Non-pigmented ciliary epithelial cell (primary cell): Measurements from ENCODE around the gene PAX6.

Experiments used
- DNase-seq: peaks from one replicate; pipeline ENCODE4 v3.0.0-alpha.2; 2010; ENCODE audit warnings: low read depth

Gene PAX6

DNA sequence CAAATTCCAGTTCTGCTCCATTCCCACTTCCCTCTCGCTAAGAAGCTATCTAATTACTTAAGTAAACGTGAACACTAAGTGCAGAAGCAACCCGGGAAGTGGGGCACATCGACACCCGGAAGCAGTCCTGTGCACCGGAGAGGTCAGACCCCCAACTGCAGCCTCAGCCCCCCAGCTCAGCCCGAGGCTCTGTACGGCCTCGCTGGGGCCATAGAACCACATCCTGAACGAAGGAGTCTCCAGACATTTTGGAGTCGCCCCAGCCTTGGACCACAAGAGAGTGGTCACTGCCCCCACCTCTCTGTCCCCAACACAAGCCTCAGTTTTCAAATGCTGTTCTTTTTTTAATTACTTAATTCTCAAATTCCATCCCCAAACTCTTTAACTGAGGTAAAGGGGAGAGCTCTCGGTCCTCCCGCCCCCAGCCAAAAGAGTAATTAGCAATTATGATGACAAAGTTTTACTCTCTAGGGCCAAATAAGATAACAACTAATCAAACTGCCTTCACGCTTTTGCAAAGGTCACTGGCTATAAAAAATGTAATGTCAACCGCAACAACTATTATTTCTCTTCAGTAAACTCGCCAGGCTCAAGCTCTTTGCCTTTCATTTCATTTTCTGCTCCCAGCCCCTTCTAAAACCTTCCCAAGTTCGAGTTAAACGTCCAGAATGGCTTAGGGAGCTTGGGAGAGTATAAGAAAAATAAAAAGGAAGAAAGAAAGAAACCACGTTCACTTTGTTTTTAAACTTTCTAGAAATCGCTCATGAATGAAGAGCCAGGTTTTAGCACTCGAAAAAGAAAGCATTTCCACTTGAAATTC is 2.2 kb downstream of the PAX6 start:
- DNase-seq = no peak

DNA sequence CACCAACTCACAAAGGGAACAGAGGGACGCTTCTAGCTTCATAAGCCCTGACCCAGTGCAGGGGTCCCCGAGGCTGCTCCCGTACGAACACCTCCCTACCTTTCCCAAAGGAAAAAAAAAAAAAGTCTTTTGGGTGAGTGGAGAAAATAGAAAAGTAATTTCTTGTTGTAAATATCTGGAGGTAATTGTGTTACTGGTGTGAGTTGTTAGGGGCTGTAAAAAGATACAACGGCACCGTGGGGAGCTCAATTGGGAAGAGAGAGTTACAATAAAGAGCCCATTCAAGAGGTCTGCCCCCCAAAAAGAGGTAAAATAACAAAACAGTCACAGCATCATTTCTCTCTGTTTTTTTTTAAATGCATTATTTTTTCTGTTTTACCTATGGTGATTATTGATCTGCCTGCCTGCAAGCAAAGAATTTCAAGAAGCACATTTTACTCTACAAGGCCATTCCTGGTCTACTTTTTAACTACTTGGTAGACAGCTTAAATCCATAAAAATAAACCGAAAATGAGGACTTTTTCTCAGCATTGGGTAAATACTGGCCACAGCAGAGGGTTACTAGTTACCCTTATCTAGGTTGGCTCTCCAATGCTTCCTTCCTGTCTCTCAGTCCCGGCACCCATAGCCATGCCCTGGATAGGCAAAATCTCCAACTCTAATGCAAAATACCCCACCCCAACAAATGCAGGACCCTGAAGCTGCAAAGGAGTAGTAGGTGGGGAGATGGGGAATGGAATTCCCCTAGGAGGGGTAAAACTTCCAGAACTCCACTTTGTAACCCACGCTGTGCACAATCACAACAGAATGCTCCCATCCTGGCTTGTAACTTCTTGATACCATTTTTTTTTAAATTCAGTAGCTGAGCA is 3.1 kb downstream of the PAX6 start:
- no peak for DNase-seq

DNA sequence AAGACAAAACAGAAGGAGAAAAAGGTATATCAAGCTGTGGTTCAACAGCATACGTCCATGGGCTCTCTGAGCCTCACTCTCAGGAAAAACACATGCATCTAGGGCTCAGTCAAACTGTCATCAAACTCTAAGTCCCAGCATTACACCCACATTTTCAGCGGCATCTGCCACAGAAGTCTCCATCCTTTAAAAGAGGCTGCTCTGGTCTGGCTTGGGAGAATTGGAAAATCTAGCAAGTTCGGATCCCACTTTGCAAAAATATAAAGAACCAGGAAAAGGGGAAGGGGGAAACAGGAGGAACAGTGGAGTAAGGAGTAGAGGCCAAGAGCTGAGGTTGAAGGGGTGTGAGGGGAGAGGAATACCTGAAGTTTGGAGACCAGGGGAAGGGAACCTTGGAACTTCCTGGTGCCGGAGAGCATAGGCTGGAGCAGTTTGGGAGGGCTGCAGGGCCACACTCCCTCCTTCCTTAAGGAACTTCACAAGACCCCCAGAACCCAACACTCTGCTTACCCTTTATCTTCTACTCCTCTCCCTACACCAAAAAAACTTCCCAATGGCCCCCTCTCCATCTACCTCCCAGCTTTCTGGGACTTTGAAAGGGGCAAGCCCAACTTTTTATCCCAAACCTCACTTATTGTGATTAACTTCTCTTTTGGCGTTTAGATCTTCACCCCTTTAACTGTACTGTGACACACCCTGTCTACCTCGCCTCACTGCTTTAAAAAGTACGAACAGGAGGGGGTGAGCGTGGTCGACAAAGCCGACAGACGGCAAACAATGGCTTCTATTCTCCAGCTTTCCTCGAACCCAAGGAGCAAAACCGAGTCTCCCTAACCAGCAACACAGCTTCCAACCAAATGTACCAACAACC is 4.0 kb downstream of the PAX6 start:
- no peak for DNase-seq

DNA sequence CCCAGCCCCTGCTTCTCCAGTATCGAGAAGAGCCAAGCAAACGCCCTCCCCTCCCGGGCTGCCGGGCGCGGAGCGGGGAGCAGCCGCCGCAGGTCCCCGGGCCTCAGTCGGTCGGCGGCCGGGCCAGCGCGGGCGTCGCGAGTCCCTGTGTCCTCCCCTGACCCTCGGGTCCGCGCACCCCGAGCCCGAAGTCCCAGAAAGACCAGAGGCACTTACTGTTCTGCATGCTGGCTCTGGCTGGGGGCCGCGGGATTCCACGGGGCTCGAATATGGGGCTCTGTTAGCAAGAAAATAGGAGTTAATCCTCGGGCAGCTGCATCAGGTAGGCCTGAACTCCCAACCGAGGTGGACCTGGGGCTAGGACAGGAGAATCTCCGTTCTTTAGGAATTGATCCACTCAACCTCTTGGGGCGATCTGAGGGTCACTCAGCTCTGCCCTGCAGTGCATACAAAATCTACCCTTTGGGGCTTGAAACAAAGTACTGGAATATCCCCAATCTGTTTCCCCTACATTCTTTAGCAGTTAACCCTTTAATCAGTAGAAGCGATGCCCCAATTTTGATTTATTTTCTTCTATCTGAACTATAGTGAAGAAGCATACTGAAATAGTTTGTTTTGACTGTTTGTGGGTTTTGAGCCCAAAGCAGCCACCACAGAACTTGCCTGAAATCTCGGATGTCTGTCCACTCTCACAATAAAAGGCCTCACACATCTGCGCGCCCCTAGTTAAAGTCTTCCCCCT is 4.8 kb downstream of the PAX6 start:
- DNase-seq = no peak

DNA sequence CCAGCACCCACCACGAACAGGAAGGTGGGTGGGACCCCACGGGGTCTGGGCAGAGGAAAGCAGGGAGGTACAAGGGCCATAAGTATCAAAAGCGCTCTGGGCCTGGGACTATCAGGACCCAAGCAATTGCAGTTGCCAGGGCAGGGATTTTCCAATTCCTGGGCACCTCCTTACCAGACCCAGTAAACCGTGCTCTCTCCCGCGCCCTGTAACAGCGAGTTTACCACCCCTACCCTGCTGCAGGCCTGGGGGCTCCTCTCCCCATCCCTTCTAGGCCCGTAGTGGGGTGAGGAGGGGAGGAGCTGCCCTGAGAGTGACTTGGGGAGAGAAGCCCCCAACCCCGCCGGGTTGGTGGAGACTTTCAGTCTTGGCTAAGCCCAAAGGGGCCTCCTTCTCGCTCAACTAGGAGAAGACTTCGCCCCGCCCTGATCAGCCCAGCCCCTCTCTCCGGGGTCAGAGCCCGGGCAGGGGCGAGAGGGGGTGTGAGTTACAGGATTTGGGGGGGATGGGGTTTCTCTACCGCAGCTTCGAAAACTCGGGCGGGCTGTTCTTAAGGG is 5.4 kb downstream of the PAX6 start:
- DNase-seq = no peak

DNA sequence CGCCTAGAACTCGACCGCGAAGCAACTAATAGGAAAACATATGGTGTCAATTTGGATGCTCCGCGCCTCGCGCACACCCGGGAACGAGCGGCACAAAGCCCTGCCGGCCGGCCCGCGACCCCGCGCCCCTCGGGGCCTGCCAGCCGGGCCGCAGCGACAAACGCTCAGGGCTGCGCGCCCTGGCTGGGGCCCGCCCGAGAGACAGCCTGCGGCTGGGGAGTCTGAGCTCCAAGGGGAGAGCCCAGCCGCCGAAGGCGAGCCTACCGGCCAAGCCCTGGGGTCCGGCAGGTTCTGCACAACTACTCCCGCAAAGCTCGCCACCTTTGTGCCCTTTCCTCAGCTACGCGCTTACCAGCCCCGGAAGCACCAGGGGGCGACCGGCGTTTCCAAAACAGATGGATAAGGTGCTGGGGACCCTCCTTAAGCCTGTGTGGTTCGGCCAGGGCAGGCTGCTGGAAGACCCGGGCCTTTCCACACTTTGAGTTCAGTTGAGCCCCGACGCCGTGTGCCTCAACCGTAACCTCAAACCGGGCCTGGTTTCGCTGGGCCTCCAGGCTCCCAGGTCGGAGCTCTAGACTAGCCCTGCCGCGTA is 6.0 kb downstream of the PAX6 start:
- no peak for DNase-seq

DNA sequence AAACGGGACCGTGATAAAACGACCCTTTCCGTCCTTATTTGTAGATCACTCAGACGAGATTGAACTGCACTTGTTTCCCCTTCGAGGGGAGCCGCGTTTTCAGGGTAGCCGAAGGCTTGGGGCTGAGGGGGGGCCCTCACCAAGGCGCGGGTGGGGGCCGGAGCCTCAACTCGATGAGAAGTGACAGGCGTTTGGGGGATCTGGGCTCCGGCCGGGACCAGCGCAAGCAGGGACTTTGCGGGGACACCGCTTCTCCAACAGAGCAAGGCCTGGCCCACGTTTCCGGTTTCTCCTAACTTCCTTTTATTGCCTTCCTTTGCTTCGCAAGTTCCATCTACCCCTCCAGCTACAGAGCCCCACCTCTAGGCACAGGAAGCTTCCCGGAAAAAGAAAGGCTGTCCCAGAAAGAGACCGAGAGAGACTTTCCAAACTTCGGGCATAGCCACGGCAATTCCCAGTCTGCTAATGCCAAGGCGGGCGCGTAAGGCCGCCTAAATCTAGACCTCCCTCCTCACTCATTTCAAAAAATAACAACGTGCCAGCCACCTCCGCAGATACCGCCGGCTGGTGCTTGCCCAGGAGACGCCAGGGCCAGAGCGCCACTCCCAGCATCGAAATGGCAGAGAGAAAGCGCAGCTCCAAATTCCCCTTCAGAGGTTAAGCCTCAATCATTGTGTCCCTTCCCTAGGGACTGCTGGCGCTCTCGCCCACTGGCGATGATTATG is 6.6 kb downstream of the PAX6 start:
- no peak for DNase-seq

DNA sequence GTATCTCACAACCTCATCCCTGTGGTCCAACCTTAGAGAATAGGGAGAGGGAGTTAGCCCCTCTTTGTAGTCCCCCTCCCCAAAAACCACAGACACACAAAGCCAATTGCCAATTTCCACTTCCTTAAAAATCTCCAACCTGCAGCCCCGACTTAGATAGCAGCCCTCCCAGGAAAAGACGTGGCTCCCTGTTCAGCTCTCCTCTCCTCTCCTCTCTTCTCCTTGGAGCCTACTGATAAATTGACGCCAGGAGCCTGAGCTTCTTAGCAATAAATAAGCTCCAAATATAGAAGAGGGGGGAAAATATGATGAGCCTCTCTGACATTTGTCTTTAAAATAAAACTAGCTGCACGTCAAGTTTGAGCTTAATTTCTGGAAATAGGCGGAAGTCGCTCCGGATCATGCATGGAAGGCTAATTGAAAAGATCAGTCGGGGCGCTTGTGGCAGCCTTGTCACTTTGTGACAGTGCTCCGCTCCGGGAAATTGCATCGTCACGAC is 7.3 kb downstream of the PAX6 start:
- no peak for DNase-seq

DNA sequence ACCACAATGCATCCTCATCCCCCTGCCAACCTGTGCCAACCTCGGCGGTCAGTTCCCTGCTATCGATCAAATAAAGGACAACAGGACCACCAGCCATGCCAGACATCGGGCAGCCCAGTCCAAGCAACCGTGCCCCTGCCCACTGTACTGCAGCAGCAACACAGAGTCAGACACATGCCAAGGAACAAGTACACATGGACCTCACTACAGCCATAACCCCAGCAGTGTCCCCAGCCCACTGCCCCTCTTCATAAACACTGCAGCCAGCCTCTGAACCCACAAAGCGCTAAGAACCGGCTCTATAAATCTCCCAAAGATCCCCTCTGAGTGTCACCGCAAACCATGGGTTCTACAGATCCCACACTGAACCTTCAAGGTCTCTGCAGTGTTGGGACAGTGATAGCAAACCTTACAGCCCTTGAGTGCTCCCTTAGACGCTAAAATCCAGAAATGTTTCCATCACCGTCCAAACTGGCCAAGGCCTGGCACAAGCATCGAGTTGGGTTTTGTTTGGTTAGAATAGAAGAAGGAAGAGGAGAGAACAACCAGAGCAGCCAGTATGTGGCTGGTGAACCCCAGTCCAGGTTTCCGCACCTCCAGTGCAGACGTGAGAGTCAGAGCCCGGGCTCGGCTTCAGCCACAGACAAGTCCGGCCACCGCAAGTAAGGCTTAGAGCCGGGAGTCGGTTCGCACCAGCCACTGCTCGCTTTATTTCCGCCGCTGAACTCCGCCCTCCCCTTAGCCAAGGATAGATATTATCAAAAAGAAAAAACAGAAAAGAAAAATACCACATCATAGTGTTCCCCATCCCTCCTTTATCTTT is 7.9 kb downstream of the PAX6 start:
- DNase-seq = no peak

DNA sequence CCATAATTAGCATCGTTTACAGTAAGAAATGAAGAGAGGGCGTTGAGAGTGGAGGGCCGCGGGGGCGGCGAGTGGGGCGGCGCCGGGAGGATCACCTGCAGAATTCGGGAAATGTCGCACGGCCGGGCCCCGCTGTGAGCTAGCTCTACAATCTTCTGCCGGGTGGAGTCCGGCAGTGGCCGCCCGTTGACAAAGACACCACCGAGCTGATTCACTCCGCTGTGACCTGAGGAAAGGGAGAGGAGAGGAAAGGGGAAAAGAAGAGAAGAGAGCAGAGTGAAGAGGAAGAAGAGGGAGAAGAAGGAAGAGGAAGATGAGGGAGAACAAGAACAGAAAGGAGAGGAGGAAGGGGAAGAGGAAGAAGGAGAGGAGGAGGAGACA is 8.5 kb downstream of the PAX6 start:
- DNase-seq = no peak

DNA sequence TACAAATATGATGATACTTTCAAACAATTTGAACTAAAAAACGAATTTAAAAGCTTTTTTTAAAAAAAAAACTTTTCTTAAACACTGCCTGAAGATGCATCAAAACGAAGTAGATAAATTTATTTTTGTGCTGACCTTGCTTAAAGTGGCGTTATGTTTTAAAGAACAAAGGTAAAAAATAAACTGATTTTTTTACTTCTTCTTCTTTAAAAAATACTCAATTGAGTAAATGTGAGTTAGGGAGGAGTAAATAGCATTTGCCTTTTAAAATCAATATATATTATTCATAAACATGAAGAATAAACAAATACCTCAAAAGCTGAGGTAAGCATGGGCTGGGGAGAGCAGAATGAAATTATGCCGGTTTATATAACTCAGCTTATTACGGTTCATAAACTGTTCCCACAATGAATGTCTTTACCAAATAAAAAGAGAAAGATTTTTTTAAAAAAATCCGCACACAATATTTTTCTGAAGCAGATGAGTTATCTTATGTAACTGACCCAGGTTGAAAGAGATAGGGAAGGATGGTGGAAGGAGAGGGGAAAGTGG is 9.0 kb downstream of the PAX6 start:
- DNase-seq = no peak

DNA sequence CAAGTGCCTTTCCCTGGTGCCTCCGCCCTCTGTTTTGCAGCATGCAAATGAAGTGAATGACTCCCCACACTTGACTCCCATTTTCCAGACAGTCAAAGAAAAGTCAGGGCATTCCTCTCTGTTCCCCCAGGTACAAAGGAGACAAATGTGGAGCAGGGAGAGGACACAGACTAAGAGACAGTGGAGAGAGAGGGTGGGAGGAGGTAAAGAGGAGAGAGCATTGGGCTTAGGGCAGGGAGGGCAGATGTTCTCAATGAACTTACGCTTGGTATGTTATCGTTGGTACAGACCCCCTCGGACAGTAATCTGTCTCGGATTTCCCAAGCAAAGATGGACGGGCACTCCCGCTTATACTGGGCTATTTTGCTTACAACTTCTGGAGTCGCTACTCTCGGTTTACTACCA is 9.8 kb downstream of the PAX6 start:
- DNase-seq = no peak

DNA sequence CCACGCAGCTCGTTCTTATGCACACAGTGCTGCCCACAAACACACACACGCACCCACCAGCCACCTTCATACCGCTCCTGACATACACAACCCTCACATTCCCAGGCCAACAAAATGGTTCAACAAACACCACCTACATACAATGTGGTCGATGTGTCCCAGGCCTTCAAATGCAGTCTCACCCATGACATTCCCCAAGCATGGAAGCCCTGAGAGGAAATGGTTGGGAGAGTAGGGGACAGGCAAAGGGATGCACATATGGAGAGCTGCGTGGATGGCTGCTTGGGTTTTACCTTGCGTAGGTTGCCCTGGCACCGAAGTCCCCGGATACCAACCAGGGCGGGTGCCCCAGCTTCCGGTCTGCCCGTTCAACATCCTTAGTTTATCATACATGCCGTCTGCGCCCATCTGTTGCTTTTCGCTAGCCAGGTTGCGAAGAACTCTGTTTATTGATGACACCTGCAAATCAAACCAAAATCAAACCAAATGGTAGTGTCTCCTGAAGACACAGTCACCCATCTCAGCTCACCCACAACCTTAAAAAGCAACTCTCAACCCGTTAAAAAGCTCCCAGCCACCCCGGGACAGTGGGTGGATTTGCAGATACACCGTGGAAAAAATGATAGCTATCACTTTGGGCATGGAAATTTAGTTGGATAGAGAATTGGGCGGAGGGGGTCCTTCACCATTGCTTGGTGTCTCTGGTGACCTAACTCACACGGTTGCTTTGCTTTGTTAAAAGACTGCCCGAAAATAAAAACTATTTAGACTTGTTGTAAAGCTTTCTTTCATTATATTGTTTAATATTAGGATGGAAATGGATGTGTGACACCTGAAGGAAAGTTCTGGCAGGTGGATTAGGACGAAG is 10.5 kb downstream of the PAX6 start:
- DNase-seq = no peak

DNA sequence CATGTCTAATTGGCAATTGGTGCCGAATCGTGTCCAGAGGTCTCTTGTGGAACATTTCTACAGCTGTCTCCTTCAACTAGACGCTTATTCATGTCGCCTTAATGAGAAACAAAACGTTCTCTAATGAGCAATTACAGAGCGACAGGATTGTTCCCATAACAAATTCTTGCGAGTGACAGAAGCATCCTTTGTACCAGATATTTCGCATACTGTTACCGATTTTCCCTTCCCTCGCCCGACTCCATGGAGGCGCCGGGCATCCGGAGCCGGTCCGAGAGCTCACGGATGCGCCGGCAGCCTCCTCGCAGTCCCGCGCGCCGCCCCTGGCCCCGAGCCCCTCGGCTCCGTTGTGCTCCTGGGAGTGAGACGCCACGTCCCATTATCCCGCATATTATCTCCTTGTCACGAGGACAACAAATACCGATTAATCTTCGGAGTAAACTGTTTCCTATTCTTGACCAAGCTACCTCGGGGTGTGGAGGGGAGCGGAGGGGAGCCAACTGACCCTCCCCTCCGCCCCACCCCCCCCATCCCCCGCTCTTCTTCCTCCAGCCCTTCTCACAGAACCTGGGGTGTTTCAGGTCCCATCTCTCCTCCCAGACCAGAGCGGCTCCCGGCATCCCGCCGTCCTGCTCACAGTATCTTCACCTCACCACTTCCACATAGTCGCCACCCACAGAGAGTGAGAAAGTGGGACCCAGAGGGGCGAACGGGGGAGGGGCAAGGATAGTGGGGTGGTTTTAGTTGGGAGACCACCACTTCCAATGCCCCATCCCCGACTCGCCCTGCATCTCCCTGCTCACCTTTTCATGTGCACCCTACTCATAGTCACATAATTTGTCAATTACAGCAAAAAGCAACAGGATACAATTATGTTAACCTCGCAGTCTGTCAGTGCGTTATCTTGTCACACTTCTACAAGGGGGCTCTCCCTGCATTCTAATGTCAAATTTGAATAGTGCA is 11.4 kb downstream of the PAX6 start:
- no peak for DNase-seq

DNA sequence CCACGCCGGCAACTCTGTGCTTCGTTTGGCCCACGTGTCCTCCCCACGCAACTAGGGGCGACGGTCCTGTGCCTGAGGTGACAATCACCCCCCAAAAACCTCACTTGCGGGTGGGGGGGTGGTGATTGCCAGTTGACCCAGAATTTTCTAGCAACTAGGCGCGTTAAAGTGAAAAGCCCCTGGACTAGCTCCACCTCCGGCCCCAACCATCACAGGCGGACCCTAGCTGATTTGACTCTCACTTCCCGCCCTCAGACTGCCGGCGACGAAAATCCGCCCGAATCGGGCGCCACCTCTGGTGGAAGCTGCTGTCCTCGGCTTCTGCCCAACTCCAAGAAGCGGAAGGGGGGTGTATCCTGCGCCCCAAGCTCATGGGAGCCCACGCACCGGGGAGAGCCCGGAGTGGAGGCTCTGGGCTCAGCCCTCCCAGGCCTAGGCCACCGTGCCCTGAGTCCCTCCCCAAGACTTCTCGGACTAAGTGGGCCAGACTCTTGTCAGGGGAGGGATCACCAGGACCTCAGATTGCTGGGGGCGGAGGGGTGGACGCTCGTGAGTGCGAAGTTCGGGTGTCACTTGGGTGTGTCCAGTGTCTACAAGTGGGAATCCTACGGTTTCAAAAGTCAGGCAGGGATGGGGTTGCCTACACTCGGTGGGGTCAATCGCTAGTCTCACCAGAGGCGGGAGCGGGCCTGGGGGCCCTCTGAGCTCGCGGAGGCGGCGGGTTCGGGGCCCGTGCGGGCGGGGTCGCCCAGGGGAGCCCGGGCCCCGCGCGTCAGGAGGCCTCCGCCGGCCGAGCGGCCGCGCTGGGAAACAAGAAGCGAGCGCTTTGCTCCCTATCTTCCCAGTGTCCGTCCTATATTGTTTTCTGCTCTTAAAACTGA is 12.3 kb downstream of the PAX6 start:
- no peak for DNase-seq
